ENCODE results near the gene SPATA16.
"Not testable (repeated sequence)": the region's sequence is repeated elsewhere in the genome, so short reads cannot be mapped to it uniquely, and the experiment has no call there.

SPATA16 gene

DNA sequence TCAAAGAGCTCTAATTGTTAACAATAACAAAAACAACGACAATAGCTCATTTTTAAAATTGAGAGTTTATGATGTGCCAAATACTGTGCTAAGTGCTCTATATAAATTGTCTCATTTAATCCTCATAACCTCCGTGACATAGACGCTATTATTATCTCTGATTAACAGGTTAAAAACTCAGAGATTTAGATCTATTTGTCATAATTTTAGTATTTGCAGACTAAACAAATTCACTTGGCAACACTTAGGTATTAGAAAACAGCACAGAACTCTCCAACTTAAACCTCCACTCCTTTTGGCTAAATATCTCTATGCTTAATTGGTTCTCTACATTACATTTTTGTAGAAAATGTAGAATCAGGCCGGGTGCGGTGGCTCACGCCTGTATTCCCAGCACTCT lies 136.4 kb downstream of the SPATA16 start:
- DNase-seq (ENCODE audit: low read depth in 2 of 2), result no peak

DNA sequence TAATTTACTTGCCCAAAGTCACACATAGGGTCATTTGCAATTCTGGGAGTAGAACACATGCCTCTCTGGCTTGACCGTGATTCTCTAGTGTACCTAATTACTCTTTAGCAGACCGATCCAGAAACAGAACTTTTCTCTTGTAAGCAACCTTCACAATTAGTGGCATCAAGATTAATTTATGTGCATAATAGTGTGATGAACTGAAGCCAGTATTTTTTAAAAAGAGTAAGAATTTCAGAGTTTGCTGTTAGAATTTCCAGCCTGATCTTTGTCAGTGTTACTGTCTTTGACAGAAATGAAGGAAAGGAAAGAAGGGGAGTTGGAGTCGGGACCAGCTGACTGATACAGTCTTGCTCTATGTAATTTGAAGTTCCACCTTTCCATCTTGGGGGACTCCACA lies 137.1 kb downstream of the SPATA16 start:
- DNase-seq (ENCODE audit: low read depth in 2 of 2), result no peak

DNA sequence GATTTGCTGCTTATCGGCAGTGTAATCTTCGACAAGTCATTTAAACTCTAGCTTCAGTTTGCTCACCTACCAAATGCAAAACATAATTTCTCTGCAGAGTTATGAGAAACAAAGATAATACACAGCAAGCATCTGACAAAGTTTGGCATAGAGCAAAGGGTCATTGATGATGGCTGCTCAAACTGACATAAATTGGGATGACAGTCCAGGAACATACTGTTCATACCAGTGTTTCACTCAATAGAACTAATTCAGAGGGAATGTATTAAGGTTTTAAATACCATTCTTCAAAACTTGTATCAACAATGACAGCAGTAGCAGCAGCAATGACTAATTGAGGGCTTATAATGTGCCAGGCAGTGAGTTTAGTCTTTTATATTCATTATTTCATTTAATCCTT lies 137.6 kb downstream of the SPATA16 start:
- no peak for DNase-seq (ENCODE audit: low read depth in 2 of 2)

DNA sequence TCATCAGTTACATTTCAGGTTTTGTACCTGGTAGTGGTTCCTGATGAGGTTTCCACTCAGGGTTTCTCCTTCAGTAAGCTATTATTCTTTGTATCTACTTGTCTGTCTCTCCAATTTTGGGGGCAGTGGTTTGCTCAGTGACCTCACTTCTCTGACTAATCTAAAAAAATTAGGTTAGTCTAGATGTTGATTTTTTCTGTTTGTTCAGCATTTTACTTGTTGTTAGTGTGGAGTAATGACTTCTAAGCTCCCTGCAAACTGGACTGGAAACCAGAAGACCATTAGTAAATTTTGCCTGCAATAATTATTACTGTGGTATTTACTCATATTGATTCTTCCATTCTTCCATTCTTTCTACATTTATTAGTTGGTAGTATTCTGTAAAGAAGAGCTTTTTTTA lies 139.4 kb downstream of the SPATA16 start:
- DNase-seq (ENCODE audit: low read depth in 2 of 2), result no peak

DNA sequence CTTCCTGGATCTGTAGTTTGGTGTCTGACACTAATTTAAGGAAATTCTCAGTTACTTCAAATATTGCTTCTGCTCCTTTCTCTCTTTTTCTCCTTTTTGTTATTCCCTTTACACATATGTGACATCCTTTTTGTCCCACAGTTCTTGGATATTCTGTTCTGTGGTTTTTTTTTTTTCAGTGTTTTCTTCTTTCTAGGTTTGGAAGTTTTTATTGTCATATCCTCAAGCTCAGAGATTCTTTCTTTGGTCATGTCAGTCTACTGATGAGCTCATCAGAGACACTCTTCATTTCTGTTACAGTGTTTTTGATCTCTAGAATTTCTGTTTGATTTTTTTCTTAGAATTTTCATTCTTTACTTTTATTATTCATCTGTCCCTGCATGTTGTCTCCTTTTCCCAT lies 140.5 kb downstream of the SPATA16 start:
- no peak for DNase-seq (ENCODE audit: low read depth in 2 of 2)

DNA sequence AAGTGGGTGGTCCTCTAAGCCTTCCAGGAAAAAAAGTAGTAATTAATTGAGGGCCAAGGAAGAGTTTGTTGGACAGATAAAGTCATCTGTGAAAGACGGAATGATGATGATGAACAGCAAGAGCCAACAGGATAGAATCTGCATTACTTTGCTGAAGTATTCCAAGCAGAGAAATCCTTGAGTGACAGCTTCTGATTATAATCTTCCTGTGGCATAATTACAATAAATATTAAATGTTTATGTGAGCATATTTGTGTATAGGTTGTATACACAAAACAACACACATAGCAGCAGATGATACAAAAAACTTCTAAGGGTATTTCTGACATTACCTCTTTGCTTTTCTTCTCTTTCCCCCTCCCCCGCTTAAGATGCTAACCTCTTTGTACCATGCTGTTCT lies 147.6 kb downstream of the SPATA16 start:
- DNase-seq (ENCODE audit: low read depth in 2 of 2), result no peak

DNA sequence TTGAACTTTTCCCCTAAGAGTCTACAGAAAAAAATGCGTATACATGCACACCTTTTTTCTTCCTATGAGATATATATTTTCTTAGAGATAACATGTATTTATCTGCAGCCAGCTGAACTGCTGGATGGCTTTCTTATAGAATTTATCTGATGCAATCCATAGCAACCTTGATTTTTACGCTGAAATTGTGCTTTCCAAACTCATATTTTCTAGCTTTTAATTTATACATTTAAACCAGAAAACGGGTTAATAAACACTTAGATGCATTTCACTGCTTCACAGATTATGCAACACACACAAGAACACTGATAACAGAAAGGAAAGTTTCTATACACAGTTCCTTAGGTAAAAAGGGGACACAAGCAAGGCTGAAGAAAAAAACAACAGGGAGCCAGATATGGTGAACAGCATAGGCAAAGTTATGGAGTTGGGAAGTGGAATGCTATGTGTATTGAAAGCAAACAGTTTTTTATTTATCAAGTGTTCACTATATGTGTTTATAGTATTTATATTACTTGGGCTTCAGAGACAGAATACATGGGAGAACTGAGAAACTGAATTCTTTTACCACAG lies 149.5 kb downstream of the SPATA16 start:
- DNase-seq (ENCODE audit: low read depth in 2 of 2), result no peak

DNA sequence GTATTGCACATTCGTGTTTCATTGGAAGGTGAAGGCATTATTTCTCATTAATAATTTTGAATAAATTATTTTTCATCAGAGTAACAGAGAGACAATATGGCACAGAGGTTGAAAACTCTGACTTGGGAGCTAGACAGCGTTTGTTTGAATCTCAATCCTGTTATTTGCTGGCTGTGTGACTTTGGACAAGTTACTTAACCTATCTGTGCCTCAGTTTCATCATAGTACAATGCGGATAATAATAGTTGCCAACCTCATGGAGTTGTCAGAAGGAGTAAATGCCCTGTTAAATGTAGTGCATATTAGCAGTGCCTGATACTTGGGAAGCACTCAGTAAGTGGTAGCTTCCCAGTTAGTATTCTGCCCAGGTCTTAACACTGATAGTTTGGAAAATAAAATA lies 151.7 kb downstream of the SPATA16 start:
- DNase-seq (ENCODE audit: low read depth in 2 of 2), result no peak

DNA sequence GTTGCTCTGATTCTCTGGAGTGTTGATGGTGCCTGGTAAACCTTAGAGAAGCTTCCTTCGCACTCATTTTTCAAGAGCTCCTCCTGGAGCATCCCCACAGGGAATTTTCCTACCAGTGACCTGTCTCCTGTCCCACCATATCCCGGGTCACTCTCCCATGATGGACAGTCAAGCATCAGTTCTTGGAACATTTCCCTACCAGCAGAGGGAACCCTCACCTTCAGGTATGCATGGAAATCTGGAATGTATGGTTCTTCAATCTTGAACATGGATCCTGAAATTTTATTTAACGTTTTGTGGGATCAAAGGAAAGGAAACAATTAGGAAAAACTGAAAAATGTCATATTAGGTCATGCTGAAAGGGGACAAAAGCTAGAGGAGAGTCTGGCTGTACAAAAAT lies 153.8 kb downstream of the SPATA16 start:
- no peak for DNase-seq (ENCODE audit: low read depth in 2 of 2)

DNA sequence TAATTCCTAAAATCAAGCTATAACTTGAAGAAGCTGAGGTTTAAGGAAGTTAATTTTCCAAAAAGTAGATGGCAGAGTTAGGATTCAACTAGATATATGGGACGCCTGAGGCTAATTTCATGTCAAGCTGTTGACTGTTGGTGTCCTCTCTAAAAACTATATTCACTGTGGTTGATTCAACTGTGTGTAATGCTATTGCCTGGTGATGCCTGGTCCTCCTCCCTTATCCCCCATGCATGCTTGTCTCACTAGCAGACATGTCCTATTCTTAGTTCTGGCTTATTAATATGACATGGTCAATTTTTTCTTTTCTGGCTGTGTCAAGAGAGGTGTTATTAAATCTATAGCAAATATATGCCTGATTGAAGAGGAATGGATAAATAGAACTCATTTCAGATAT lies 156.1 kb downstream of the SPATA16 start:
- no peak for DNase-seq (ENCODE audit: low read depth in 2 of 2)

DNA sequence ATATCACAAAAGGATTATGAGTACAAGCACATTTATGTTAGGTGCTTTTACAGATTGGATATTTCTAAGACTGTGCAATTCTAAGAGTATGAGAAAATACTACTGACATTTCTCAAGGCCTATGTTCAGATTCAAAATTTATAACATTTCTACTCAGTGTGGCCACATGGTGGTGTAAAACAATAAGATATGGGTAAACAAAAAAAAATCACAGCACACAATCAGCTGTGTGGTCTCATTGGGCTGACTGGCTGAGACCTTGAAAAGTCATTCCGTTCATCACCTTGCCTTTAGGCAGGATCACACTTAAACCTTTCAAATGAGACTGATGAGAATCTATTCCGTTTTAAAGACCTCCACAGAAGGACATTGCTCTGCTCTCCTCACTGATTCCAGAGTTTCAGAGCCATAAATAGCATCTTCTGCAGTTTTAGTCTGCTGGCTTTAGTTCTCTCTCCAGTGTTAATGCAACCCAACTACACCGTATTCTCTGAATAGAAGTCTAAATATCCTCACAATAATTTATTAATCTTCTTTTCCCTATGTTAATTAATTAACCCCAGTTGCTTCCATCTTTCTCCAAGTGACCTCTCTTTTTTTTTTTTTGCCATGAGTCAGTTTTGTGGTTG lies 158.2 kb downstream of the SPATA16 start:
- DNase-seq (ENCODE audit: low read depth in 2 of 2), result no peak

DNA sequence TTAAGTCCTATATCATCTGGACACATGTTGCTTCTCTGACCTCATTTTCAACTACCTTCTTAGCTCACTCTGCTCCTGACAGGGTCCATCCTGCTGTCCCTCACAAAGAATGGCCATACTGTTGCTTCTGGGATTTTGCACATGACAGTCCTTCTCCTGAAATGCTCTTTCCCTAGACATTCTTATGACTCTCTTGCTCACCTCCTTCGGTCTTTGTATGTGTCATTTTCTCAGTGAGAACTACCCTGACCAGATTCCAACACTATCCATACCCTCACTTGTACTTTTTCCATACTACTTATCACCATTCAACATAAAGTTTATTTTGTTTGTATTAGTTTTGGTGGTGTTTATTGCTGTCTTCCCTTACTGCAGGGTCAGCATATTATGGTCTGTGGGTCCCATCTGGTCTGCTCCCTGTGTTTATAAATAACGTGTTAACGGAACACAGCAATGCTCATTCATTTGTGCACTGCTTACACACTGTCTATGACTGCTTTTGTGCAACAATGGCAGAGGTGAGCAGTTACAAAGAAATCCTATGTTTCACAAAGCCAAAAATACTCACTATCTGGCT lies 159.5 kb downstream of the SPATA16 start:
- no peak for DNase-seq (ENCODE audit: low read depth in 2 of 2)

DNA sequence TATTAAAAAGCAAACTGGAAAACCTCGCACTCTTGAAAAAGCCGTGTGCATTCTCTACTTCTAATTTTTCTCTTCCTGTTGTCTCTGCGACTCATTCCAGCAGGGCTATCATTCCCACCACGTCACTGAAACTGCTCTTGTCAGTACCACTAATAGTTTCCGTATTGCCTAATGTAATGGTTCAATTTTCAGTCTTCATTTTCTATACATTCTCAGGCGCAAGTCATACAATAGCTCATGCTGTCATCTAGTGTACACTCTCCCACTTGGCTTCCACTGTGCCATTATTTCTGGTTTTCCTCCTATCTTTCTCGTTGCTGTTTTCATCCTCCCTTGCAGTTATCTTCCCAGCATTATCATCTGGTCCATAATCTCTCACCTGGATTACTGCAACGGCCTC lies 160.2 kb downstream of the SPATA16 start:
- no peak for DNase-seq (ENCODE audit: low read depth in 2 of 2)

DNA sequence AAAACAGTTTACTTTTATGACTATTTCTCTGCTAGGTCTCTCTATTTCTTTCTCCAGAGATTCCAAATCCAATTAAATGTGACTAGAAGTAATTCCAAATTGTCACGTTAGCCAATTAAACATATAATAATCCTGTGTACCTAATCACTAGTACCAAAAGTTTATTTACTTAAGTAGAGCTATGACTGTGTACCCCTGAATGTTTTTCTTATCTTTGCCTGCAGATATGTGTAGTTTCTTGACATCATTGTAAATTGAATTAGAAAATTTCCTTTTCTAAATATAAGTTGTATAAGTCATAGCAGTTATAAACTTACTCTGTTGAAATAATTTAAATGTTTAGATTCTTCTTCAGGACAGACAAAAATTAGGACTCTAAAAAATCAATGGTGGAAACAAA lies 163.3 kb downstream of the SPATA16 start:
- DNase-seq (ENCODE audit: low read depth in 2 of 2), result no peak

DNA sequence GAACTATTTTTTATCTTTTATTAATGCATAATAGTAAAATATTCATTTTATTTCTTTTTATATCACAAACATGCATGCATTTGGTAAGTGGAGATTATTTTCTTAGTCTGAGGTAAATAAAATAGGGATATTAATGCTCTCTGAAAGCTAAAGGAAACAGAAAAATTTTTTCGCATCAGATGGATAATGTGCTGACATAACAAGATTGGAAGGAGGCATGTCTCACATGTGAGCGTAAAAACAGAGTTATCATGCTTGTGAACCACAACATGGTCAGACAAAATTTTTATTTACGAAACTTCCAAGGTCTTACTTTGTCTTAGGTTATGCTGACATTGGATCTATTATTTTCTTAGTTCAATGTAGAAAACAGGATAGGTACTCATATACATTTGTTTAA lies 166.1 kb downstream of the SPATA16 start:
- DNase-seq (ENCODE audit: low read depth in 2 of 2), result no peak

DNA sequence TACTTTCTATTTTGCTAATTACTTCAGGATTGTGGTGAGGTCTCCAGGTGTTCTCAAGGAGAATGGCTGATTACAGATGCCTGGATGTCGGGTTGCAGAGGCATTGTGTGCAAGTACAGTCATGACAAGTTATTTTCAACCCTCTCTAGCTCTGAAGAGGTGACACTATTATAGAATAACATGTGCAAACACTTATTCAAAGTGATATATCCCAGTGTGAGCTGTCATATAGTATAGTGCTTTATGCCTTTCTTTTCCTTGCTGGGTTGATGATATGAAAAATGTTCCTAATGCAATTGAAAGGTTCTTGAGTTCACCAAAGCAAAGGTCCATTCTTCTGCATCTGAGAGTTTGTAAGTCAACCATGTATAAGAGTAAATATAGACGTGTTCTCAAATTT lies 167.2 kb downstream of the SPATA16 start:
- no peak for DNase-seq (ENCODE audit: low read depth in 2 of 2)

DNA sequence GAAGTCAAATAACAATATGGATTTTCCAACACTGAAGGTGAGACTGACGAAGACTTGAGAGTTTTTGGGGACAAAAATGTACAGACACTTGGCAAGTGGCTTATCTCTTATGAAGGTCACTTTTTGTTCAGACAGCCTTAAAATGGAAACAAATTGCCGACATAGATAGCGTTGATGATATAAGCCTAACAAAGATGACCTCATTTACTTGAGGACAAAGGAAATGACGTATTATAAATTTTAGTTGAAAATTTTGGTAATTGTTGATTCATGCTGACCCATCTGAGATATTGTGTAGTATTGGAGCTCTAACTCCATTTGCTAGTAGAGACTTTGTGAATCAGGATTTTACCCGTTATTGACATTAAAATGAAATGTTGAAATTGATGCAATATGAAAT lies 168.3 kb downstream of the SPATA16 start:
- no peak for DNase-seq (ENCODE audit: low read depth in 2 of 2)

DNA sequence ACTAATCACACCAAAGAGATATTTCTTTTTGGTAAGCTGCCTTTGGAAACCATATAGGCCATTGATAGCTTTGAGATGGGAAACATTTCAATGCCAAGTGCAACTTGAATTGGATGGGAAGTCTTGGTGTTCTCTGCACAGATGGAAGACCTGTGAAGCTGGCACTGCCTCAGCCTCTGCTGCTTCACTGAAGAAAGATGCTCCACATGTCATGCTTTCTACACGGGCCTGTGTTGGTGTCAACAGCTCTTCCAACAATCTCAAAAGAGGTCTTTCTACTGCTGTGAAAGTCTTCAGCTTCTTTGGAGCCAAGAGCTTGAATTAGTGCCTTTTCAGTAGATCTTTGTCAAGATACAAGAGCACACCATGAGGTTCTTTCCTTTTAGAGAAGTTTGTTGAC lies 169.0 kb downstream of the SPATA16 start:
- DNase-seq (ENCODE audit: low read depth in 2 of 2), result no peak

DNA sequence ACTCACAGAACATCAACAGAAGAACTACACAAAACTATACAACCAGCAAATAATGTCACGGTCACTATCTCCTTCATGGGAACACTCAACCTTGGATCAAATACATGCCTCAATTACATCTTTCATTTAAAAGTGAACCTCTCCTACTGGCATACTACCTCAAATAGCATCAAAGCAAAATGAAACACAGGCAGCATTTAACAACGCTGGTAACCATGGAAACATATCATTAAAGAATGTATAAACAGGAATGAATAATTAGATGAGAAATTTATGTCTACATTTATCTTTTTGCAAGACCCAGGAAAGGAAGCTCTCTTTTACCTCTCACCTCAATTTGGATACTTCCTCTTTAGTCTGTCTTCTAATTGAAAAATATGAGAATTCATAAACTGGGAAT lies 172.4 kb downstream of the SPATA16 start:
- DNase-seq (ENCODE audit: low read depth in 2 of 2), result no peak

DNA sequence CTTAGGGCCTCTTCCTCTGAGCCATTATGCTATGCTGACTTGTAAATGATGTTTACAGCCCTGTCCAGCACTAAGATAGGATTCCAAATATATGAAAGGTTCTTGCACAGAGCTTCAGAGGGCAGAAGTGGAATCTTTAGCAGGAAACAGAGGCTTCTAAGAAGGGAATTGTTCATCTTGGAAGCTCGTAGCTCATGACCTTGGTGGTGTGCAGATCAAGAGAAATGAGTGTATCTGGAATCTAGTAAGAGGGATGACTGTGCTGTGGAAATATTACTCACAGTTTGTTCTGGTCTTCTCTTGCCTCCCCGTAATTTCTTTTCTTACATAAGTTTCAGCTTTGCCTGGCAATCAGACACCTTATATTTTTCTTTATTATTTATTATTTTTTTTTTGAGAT lies 175.8 kb downstream of the SPATA16 start:
- DNase-seq (ENCODE audit: low read depth in 2 of 2), result no peak

DNA sequence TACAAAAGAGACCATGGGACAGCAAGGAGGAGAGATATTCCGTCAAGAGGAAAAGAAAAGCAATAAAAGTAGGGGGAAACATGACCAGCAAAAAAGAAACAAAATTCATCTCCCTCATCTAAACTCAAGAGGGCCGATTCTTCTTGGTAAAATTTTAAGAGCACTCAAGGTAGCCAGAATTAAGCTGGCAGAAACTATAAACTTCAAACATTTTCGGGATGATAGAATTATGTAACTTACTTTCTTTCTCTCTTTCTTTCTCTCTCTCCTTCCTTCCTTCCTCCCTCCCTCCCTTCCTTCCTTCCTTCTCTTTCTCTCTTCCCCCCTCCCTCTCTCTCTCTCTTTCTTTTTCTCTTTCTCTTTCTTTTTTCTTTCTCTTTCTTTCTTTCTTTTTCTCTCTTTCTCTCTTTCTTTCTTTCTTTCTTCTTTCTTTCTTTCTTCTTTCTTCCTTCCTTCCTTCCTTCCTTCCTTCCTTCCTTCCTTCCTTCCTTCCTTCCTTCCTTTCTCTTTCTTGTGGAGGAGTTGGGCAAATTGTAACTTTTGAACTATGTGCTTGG lies 180.3 kb downstream of the SPATA16 start:
- not testable (repeated sequence) for DNase-seq (ENCODE audit: low read depth in 2 of 2)

DNA sequence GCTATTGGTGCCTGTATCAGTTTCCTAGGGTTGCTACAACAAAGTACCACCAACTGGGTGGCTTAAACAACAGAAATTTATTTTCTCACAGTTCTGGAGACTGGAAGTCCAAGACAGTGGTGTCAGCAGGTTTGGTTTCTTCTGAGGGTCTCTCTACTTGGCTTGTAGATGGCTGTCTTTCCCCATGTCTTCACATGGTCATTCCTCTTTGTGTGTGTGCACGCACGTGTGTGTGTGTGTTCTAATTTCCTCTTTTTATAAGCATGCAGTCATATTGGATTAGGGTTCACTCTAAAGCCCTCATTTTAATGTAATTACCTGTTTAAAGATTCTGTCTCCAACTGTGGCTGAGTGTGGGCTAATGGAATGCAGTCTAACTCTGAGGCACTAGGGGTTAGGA lies 182.5 kb downstream of the SPATA16 start:
- no peak for DNase-seq (ENCODE audit: low read depth in 2 of 2)

DNA sequence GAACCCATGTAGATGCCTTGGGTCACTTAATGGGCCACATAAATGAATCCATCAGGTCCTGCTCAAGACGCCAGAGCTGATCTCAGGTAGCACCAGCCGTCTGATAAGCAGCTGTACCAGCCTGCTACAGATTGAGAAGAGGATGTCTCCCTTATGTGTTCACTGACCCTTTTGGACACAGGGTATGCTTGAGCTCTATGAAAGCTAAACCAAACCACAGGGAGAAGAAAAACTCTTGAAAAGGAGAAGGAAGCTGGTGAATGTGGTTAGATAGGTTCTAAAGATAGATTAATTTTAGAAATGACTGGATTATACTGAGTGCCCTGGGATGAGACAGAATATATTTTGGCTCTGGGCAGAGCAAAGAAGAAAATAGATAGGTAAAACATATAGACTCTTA lies 187.5 kb downstream of the SPATA16 start:
- no peak for DNase-seq (ENCODE audit: low read depth in 2 of 2)

DNA sequence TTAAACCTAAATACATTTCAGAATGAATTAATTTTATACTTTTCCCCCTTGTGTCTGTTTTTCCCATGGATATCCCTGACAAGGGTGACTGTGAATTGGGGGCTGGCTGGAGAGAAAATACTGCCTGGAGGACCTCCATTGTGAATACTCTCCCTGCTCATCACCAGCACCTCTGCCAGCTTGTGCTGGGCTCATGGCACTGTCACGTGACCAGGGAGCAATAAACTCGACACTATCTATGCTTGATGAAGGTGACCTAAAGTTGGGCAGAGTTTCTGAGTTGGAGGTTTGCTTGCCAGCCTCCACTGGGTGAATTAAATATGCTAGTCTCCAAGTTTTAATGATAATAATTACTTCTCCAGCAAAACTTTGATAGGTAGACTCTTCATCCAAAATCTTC lies 189.5 kb downstream of the SPATA16 start:
- DNase-seq (ENCODE audit: low read depth in 2 of 2), result no peak

Measured in stimulated activated CD8-positive, alpha-beta memory T cell treated with anti-CD3 and anti-CD28 coated beads, Interleukin-2, amount 100 ng/mL, for 1 hour (primary cell).